Vagina (tissue), 2 donors: Measurements from ENCODE around the gene H3-3A. TPM values are rescaled to one million over a fixed set of nuclear protein-coding genes. Genes with fewer than 3 reads are reported as not detected.

Experiments
- DNase-seq, 2 donors: peaks; one replicate each; pipeline ENCODE4 v3.0.0-alpha.2; 2017; ENCODE audit errors: extremely low spot score in 2 of 2
- H3K27ac ChIP-seq: fragments of 200-600 bp; sonication (generic); one replicate; pipeline ENCODE4 v1.5.1; 2019
- H3K27me3 ChIP-seq: fragments of 200-600 bp; sonication (generic); one replicate; pipeline ENCODE4 v1.5.1; 2019
- H3K36me3 ChIP-seq, 2 donors: fragments of 200-600 bp; sonication (generic); one replicate each; pipeline ENCODE4 v1.5.1; 2017 to 2019
- H3K4me1 ChIP-seq: fragments of 200-600 bp; sonication (generic); one replicate; pipeline ENCODE4 v1.5.1; 2019
- H3K4me3 ChIP-seq, 2 donors: fragments of 200-600 bp; sonication (generic); 1 replicate in 1 of 2; 2 replicates in 1 of 2; pipeline ENCODE4 v1.5.1; 2016 to 2019
- H3K9me3 ChIP-seq: fragments of 200-600 bp; sonication (generic); one replicate; pipeline ENCODE4 v1.5.1; 2019
- POLR2A ChIP-seq, 2 donors: fragments of 450-650 bp; IDR thresholded peaks; one replicate each; pipeline ENCODE4 v1.6.1; 2017; ENCODE audit warnings: antibody characterized with exemption in 2 of 2, mild to moderate bottlenecking in 2 of 2, moderate library complexity in 2 of 2
- POLR2AphosphoS5 ChIP-seq, 2 donors: sonication (generic); formaldehyde crosslinking; IDR thresholded peaks; one replicate each; pipeline ENCODE4 v1.9.0; 2017; ENCODE audit warnings: antibody characterized with exemption in 2 of 2, mild to moderate bottlenecking in 2 of 2, low read depth in 1 of 2; ENCODE audit not compliant: insufficient read depth in 1 of 2
- intact Hi-C: fragments of 100-400 bp; cut with DNase I; formaldehyde crosslinking; loops from one replicate; pipeline ENCODE4 v1.15.1; 2023
- total RNA-seq: library from RNA; depleted of rRNA; stranded (reverse); fragments of >200 nt; gene quantifications from one replicate; pipeline ENCODE4 v1.2.3, GENCODE V29; 2016
- TF ChIP-seq, protein P1 (sequence below), 3 experiments: fragments of 450-650 bp in 2 of 3; fragments of 200-600 bp in 1 of 3; sonication (generic) in 1 of 3; IDR thresholded peaks; one replicate each; pipeline ENCODE4 v1.5.1; 2017 to 2019; ENCODE audit warnings: antibody characterized with exemption in 3 of 3, mild to moderate bottlenecking in 2 of 3, moderate library complexity in 2 of 3

The H3-3A gene
- total RNA-seq, 1 donor from 2014 or later = 263 TPM

DNA sequence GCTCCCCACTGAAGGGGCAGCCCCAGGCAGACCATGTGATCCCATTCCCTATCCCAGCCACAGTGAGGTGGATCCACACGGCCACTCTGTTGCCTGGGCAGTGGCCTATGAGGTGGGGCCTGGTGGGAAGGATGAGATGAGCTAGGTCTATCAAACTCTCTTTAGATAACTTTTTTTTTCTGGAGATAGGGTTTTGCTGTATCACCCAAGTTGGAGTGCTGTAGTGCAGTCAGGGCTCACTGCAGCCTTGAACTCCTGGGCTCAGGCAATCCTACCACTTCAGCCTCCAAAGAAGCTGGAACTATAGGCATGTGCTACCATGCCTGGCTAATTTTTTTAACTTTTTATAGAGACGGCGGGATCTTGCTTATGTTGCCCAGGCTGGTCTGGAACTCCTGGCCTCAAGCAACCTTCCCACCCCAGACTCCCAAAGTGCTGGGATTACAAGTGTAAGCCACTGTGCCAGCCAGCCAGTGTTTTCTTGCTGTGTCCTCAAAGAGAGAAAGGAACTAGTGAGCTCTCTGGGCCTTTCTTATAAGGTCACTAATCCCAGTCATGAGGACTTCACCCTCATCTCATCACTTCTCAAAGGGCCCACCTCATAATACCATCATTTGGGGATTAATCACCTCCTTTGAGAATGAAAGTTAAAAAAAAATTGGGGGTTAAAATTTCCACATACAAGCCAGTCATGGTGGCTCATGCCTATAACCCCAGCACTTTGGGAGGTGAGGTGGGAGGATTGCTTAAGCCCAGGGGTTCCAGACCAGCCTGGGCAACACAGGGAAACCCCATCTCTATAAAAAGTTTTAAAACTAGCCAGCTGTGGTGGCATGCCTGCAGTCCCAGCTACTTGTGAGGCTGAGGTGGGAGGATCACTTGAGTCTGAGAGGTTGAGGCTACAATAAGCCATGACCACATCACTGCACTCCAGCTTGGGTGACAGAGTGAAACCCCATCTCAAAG is 36.6 kb downstream of the H3-3A start:
- H3K9me3 ChIP-seq = no peaks in the 10 kb centered on the region
- intact Hi-C loops = no loop called here
- H3K4me3 ChIP-seq = no peak overlapping the region
- no peak for TF ChIP-seq POLR2AphosphoS5 (IDR thresholded peaks at IDR 0.05; ENCODE audit: insufficient read depth in 1 of 2, low read depth in 1 of 2)
- TF ChIP-seq, protein P1, sequence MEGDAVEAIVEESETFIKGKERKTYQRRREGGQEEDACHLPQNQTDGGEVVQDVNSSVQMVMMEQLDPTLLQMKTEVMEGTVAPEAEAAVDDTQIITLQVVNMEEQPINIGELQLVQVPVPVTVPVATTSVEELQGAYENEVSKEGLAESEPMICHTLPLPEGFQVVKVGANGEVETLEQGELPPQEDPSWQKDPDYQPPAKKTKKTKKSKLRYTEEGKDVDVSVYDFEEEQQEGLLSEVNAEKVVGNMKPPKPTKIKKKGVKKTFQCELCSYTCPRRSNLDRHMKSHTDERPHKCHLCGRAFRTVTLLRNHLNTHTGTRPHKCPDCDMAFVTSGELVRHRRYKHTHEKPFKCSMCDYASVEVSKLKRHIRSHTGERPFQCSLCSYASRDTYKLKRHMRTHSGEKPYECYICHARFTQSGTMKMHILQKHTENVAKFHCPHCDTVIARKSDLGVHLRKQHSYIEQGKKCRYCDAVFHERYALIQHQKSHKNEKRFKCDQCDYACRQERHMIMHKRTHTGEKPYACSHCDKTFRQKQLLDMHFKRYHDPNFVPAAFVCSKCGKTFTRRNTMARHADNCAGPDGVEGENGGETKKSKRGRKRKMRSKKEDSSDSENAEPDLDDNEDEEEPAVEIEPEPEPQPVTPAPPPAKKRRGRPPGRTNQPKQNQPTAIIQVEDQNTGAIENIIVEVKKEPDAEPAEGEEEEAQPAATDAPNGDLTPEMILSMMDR (IDR thresholded peaks at IDR 0.05) = no peak
- no peak for TF ChIP-seq POLR2A (IDR thresholded peaks at IDR 0.05)
- no peak overlapping the region for H3K27ac ChIP-seq
- no peaks in the 10 kb centered on the region for H3K36me3 ChIP-seq
- peaks cover 12% of the 10 kb centered on the region for H3K4me1 ChIP-seq
- no peaks in the 10 kb centered on the region for H3K27me3 ChIP-seq
- DNase-seq = no peak

DNA sequence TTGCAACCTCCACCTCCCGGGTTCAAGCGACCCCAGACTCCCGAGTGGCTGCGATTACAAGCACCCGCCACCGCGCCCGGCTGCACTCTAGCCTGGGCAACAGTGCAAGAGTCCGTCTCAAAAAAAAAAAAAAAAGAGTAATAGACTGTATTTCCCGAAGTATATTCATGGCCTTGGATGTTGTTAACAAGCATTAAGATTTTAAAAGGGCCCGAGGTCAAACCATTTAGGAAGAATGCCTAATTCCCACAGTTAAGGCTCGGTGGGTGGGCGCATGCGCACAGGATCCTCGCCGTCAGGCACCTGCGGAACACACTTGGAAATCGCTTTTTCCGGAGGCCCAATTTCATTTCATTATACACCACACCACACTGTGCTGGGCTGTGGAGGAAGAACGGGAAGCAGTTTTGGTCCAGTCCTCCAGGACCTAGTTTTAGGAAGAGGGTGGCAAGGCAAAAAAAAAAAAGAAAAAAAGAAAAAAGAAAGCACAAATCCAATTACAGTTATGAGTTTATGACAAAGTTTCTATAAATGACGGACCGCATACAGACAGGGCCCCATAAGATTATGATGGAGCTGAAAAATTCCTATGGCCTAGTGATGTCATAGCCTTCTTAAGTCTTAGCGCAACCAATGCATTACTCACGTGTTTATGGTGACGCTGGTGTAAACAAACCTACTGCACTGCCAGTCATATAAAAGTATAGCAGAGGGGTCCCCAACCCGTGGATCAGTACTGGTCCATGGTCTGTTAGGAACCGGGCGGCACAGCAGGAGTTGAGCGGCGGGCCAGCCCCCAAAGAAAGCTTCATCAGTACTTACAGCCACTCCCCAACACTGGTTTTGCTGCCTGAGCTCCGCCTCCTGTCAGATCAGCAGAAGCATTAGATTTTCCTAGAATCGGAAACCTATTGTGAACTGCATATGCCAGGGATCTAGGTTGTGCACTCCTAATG is 38.2 kb downstream of the H3-3A start:
- DNase-seq = no peak
- intact Hi-C loops = no loop called here
- H3K4me1 ChIP-seq = peaks cover 12% of the 10 kb centered on the region
- no peaks in the 10 kb centered on the region for H3K36me3 ChIP-seq
- H3K27ac ChIP-seq = no peak overlapping the region
- no peaks in the 10 kb centered on the region for H3K9me3 ChIP-seq
- no peaks in the 10 kb centered on the region for H3K27me3 ChIP-seq
- TF ChIP-seq POLR2AphosphoS5 (IDR thresholded peaks at IDR 0.05; ENCODE audit: insufficient read depth in 1 of 2, low read depth in 1 of 2) (no peak), POLR2A (IDR thresholded peaks at IDR 0.05) (no peak)
- TF ChIP-seq, protein P1 (IDR thresholded peaks at IDR 0.05) = no peak
- peak overlapping the region; percentile 33 to 34 for H3K4me3 ChIP-seq

DNA sequence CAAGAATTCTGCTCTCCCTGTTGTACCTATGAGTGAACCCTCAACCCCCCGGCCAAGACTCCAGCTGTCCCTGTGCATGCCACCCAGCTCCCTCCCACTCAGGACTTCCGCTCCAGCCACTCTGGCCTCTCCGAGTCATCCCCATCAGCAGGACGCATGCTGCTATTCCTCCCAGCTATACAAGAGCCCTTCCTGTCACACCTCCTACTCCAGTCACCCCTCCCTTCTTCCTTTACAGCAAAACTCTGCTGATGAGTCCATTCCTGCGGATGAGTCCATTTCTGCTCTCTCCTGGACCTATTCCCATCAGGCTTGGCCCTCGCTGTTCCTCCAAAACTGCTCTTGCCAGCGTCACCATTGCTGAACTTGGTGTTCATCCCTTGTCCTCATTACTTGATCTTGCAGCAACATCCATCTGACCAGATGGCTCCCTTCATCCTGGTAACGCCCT is 42.2 kb downstream of the H3-3A start:
- H3K36me3 ChIP-seq = no peaks in the 10 kb centered on the region
- H3K4me1 ChIP-seq = peaks cover 19% of the 10 kb centered on the region
- H3K9me3 ChIP-seq = no peaks in the 10 kb centered on the region
- intact Hi-C loops = no loop called here
- no peak for TF ChIP-seq POLR2AphosphoS5 (IDR thresholded peaks at IDR 0.05; ENCODE audit: insufficient read depth in 1 of 2, low read depth in 1 of 2)
- TF ChIP-seq POLR2A (IDR thresholded peaks at IDR 0.05) = no peak
- TF ChIP-seq, protein P1 (IDR thresholded peaks at IDR 0.05) = no peak
- no peaks in the 10 kb centered on the region for H3K27me3 ChIP-seq
- no peak for DNase-seq
- H3K27ac ChIP-seq = no peak overlapping the region
- H3K4me3 ChIP-seq = no peak overlapping the region

DNA sequence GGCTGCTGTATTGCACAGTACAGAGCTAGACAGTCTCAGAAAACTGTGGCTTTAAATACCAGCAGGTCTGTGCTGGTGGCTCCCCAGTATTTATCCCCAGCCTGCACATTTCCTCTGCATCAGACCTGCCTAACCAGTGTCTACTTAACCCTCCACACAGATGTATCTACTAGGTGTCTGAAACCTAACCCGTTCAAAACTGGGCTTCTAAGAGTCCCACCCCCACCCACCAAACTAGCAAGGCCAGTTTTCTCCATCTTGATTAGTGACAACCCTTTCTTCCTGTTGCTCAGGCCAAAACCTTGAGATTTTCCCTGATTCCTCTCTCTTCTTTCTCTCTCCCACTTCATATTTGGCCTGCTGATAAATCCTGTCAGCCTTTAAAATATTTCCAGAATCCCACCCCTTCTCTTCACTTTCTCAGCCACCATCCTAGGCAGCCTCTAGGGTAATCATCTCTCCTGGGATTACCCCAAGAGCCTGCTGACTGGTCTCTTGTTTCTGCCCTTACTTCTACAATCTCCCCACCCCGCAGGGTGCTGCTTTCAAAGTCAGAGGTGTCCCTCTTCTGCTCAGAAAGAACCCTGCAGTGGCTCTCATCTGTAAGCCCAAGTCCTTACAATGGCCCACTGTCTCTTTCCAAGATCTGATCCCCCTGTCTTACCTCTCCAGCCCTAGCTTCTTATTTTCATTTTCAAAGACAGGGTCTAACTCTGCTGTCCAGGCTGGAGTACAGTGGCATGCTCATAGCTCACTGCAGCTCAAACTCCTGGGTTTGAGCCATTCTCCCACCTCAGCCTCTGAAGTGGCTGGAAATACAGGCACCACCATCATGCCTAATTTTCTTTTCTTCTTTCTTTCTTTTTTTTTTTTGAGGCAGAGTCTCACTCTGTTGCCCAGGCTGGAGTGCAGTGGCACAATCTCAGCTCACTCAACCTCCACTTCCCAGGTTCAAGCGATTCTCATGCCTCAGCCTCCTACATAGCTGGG is 45.2 kb downstream of the H3-3A start:
- peak overlapping the region; percentile 95 for H3K27ac ChIP-seq
- DNase-seq = no peak
- no peak overlapping the region for H3K4me3 ChIP-seq
- intact Hi-C loops = no loop called here
- H3K9me3 ChIP-seq = no peaks in the 10 kb centered on the region
- no peaks in the 10 kb centered on the region for H3K27me3 ChIP-seq
- TF ChIP-seq POLR2A (IDR thresholded peaks at IDR 0.05) = no peak
- TF ChIP-seq, protein P1 (IDR thresholded peaks at IDR 0.05) = no peak
- TF ChIP-seq POLR2AphosphoS5 (IDR thresholded peaks at IDR 0.05; ENCODE audit: insufficient read depth in 1 of 2, low read depth in 1 of 2) = no peak
- no peaks in the 10 kb centered on the region for H3K36me3 ChIP-seq
- H3K4me1 ChIP-seq = peaks cover 20% of the 10 kb centered on the region
